Activated CD4-positive, alpha-beta T cell treated with anti-CD3 and anti-CD28 coated beads, Interleukin-2, amount 50 U/mL, for 4 hours (primary cell): ENCODE results near the gene EFHC1.

Experiments used
- DNase-seq, 2 experiments: peaks; one replicate each; pipeline ENCODE4 v3.0.0-alpha.2; 2020

Gene EFHC1

DNA sequence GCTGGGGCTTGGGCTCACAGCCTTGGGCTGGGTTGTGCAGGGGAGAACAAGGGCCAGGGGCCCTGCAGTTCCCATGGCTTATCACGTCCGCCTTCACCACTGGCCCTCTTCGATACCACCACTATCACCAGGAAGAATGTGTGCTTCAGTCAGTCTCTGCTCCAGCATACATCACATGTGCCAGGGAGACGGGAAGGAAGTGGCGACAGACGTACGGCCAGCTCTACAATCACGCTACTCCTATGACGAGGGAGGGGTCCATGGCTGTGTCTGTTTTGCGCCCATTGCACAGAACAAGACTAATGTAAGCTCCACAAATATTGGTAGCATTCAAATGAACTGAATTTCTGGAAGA lies 84.6 kb downstream of the EFHC1 start:
- DNase-seq: no peak

DNA sequence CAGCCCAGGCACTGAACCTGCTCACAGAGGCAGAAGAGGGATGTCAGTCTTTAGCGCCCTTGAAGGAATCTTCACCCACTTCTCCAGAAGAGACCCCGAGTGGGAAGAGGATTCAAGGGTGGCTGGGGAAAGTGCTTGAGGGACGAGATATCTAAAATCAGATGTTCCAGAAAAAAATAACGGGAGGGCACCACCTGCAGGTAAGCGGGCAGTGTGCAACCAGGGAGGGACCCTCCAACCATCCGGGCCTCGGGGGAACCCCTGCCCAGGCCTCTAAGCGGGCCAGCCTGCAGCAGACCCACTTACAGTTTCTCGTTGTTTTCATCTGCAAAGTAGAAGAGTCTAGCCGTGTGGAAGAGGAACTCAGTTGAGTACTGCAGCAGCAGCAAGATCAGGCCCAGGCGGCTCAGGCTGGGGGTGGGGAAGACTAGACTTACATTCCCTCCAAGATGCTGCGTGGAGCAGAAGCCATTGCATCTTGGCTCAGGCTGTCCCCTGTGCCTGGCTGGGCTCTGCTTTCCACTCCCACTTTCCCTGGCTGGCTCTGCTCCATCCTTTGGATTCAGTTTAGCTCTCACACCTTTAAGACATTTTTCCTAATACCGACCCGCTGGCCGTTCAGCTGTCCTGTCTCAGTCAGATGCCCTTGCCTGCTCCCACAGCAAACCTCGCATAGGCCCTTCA lies 85.7 kb downstream of the EFHC1 start:
- no peak for DNase-seq

DNA sequence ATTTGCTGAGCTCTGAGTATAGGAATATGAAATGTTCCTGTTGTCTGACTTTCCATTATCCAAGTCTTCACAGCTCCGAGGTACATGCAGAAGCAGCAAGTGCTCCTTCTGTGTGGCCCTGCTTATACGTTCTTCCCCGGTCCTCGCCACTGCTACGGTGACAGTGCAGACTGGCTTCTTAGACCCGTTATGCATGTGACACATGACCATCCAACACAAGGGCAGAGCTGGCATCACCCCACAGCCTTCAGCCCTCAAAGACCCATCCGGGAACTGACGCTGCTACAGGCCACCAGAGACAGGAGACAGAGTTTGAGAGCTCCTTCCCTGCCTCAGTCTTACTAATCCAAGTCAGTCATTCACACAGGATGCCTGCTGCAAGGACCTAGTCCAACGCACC lies 86.3 kb downstream of the EFHC1 start:
- DNase-seq: no peak

DNA sequence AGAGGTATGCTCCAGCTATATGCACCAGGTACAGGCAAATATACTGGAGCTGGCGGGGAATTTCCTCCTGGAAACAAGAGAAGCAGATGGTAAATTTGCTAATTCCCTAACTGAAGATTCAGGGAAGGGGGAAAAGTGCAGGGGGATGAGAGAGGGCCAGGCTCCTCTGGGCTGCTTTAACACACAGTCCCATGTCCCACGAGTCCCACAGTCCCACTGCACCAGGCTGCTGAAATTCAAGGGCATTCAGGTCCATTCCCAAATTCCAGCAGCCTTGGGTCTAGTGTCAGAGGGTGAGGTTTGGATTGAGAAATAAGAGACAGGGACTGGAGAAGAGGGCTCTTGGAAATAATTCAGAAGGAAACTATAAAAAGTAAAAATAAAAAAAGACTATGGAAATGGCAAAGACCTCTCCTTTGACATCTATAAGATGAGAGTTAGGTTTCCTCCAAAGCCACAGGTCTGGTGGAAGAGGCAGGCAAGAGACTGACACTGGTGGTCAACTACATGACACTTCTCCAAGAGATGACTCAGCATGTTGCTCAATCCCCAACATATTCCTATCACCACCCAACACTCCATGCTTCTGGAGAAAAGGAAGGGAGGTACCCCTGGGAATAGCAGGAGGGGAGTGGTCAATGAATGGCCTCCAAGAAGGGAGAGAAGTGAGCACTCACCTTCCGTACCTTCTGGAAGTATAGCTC lies 87.6 kb downstream of the EFHC1 start:
- no peak for DNase-seq

DNA sequence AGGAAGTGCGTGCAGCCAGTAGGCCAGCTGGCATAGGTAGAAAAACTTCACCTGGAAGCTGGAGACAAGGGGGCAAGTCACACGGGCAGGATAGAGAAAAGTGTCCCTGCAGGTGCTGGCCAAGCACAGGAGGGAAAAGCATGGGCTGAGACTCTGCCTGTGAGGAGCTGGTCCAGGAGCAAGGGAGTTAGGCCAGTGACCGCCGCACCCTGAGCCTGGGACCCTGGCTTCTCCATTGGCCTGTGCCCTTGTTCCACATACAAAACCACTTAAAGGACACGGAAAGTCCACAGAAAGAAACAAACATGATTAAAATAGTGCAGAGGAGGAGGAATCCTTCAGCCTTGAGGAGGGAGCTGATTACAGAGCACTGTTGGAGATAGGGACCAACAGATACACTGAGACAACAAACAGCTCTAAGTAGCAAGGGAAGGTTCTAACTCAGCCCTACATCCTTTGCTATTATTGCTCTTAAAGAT lies 88.2 kb downstream of the EFHC1 start:
- DNase-seq: no peak

DNA sequence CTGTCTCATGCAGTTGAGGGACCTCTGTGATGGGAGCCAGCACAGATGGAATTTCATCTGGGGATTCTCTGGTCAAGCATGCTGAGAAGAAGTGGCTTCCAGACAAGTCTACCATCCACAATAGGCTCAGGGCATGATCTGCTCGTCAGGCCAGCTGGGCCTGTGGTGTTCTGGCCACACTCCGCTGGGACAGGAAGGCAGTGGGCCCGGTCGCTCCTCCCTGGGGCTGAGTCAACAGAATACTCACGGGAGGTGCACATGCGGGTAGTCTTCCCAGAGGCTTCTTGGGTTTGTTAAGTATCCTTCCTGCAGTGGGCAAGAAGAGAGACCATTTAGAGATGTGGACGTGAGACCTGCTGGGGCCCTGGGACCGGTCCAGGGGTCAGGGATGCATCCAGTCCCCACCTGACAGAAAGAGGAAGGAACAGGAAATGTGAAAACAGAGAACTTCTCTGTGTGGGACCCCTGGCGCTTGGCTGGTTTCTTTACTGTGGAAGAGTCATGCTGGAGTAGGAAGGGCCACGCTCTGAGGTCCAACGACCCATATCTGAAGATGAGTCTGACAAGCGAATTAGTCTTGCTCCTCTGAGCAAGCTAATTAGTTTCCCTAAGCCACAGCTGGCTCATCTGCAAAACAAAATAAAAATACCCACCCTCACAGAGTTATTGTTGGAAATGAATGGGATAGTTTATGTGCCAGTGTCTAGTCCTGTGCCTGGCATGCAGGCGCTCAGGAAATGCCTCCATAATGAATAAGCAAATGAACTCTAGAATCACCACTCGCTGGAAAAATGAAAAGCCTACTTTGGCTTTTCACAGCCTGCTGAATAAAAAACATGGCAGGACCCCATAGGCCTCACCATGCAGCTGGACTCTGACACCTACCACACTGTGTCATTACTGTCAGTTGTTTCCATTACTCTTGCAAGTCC lies 89.4 kb downstream of the EFHC1 start:
- DNase-seq: no peak

DNA sequence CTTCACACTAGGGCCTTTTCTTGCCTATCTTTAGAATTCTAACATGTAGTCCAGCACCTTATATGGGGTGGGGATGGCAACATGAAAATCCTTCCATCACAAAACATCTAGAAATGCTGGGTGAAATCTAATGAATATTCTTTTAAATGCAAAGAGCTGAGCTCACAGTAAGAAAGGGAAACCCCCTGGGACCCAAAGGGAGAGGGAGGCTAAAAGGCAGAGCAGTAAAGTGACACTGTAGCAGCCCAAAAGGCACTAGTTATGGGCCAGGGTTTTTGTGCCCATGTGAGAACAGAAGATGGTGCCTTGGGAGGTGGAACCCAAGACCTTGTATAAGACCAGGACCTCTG lies 90.0 kb downstream of the EFHC1 start:
- no peak for DNase-seq

DNA sequence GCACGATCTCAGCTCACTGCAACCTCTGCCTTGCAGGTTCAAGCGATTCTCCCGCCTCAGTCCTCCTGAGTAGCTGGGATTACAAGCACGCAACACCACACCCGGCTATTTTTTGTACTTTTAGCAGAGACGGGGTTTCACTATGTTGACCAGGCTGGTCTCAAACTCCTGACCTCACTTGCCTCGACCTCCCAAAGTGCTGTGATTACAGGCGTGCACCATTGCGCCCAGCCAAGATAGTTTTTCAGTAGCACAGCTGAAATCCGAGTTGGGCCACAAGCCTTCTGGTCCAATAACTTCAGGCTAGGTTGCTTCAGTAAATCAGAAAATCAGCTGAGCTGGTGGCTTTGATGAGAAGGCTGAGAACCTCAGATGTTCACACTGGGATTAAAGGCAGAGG lies 91.0 kb downstream of the EFHC1 start:
- DNase-seq: no peak

DNA sequence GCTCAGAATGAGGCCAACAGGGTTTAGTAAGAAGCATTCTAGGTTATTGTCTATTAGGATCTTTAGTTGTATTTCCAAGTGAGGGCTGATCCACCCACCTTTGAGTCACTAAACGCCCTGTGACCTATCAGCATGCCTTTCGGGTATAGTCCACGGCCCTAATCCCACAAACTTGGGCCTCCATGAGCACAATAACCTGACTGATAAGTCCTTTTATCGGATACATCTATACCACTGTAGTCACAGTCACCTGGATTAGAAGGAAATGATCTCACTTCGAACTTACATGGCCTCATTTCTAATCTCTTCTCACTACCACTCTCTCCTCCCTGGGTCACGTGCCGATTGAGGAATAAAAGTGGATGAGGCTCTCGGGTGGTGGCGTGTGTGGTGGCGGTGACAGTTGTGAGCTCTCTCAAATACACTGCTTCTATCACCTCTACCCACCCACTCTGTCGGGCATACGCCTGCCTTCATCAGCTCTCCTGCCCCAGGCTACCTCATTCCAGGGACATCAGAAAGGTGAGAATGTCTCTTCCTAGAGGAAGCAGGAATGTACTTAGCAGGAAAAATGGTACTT lies 91.5 kb downstream of the EFHC1 start:
- DNase-seq: no peak

DNA sequence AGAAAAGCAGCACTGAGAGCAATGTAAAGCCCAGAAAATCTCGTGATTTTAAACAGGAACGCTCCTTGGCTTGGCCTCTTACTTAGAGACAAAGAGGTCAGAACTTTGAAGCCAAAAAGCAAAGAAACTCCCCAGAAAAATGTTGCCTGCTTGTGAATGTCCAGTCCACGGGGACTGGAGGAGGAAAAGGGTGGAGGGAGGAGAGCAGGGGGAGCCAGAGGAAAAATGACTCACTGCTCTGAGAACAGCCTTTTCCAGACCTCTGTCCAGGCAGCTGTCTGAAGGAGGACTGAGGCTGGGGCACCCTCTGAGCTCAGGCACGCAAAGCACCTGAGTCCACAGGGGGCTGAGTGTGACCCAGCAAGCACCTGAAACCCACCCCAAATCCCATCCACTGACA lies 92.1 kb downstream of the EFHC1 start:
- DNase-seq: no peak

DNA sequence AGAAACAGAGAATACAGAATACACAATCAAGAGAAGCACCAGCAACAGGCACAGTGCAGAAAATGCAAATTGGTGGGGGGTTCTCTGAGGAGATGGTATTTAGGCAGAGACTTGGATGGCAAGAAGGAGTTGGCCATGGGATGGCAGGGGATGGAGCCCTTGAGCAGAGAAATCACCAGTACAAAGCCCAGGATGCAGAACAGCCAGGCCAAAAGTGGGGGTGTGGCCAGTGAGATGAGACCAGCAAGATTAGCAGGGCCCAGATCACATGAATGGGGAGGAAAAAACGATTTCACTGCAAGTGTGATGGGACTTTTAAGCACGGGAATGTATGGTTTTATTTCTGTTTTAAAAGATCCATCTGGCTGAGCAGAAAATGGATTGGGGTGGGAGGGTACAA lies 93.3 kb downstream of the EFHC1 start:
- no peak for DNase-seq

DNA sequence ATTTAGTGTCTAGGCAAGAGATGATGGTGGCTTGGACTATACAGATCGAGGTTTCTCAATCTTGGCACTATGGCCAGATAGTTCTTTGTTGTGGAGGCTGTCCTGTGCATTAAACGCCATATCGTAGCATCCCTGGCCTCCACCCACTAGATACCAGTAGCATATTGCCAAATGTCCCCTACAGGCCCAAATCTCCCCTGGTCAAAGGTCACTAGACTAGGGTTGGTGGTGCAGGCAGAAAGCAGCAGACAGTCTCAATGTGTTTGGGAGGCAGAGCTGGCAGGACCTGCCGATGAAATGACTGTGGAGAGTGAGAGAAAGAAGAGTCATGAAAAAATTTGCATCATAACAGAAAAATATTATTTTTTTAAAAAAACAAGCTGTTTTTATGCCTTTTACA lies 93.8 kb downstream of the EFHC1 start:
- no peak for DNase-seq

DNA sequence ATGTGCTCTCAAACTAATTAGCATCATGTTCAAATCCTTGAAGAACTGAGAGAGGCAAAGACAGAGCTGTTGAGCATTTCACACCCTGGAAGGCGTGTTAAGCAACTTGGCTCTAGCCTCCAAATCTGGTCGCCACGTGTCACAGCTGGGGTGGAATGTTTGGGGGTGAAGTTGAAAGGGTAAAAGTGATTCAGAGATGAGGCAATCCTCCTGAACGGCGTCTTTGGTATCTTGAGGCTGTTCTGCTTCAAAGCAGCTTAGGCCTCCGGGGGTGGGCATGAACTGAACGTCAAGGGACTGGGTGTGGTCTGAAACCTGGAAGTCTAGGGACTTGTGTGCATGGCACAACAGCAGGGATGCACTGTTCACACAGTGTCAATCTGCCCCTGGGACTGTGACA lies 94.4 kb downstream of the EFHC1 start:
- DNase-seq: no peak

DNA sequence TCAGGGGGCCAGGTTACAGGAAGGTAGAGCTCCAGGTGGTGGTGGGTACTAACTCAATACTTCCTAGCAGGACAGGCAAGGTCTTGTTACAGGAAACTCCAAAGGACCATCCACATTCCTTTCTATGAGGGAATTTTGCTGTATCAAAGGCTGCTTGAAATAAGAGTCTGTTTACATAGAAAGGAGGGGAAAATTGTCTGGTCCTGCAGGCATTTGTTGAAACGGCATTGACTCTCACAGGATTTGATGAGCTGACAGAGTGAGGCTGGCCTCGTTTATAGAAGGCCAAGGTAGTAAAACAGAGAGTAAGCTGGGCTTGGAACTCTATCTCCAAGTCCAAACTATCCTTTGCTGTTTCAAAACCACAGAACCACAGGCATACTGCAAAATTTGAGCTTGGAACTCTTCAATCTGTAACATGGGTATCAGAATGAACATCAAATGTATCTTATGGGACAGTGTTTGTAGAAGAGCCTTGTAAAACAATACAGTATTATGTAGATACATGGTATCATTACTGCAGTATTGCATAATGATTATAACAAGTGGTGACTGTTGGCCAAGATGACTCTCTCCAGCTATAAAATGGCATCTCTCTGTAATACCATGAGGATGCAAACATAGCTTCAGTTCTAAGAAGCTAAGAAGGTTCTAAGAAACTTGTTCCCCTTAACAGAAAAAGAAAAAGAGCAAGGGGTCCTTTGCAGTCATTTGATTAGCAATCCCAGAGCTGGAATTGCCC lies 95.2 kb downstream of the EFHC1 start:
- DNase-seq: no peak

DNA sequence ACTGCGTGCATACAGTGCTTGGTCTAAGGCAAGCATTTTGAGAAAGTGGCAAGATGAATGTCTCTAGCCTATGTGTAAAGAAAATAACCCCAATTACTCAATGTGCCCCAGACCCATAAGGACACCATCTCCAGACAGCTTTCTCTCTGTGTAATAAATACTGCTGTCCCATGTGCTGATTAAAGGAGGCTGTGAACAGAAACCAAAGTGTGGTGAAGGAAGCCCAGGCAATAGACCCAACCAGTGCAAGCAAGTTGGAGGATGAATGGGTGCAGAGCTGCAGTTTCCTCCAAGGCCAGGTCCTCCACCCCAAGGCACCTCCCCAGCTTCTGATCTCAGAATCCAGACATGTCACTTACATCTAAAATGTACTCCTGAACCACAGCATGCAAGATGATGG lies 96.1 kb downstream of the EFHC1 start:
- no peak for DNase-seq

DNA sequence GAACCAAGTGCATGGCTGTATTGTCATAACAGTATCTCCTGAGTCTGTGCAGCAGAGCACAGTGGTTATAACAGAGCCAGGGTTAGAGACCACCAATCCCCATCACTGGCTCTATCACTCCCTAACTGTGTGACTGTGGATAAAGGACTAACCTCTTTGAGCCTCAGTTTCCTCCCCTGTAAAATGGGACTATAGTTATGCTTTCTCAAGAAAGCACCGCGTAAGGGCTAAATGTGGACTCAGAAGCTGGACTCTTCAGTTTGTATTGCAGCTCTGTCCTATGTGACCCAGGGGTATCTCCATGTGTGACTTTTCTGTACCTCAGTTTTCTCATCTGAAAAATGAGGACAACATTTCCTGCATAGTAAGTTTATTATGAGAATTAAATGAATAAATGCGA lies 96.8 kb downstream of the EFHC1 start:
- DNase-seq: no peak

DNA sequence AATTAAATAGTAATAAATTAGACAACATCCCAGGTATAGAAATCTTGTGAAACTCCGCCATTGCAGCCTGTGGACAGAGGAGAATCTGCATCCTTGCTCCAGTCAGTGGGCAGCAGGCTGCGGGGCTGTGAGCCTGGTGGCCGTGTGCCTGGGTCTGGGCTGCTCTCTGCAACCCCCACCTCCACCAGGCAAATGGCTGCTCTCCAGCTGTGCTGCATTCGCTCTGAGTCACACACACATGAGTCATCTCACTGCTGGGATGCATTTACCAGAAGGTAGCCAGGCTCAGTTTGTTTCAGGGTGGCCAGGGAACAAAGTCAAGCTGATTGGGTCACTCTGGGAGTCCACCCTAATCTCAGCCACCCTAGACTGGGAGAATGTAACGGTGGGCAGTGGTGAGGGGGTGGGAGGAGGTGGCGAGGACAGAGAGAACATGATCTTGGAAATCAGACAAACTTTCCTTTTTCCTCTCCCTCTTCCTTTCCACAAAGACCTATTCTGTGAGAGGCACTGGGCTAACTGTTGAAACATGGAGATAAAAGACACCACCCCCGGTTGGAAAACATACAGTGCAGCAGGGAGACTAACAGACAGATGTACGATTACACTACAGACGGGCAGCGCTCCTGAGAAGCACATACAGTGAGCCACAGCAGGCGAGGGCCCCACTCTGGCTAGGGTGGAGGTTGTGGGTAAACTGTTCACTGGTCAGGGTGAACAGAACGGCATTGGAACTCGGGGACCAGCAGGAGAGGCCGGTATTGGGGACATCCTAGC lies 97.5 kb downstream of the EFHC1 start:
- DNase-seq: no peak

DNA sequence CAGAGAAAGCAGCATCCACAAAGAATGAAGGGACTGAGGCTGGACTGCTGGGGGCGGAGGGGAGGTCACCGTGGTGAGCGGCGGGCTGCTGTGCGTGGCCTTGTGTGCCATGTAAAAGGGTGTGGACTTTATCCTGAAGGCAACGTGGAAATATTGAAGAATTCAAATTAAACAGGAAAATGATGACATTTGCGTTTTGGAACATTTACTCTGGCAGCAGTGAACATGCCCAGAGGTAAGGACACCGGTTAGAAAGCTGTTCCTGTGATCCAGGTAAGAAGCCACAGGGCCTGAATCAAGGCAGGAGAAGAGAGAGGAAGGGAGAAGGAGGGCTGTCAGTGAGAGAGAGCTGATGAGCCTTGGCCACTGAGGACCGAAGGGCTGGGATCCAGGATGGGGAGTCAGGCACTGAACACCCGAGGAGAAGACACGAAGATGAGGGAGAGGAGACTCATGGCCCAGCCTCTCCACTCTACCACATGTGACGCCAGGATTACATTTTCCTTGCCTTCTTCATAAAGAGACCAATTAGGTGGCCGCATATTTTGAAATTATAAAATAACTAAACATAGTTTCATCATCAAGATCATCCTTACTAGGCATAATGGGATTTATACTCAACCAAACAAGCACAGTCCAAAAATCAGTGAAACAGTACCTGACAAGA lies 98.3 kb downstream of the EFHC1 start:
- no peak for DNase-seq

DNA sequence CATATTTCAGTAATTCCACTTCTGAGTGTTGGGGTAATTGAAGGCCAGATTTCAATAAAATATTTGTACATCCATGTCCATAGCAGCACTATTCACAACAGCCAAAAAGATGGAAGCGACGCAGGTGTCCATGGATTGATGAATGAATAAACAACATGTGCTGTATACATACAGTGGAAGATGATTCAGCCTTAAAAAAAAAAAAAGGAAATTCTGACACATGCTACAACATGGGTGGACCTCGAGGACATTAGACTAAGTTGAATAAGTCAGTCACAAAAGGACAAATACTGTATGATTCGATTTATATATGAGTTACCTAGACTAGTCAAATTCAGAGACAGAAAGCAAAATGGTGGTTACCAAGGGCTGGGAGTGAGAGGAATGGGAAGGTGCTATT lies 99.5 kb downstream of the EFHC1 start:
- no peak for DNase-seq

DNA sequence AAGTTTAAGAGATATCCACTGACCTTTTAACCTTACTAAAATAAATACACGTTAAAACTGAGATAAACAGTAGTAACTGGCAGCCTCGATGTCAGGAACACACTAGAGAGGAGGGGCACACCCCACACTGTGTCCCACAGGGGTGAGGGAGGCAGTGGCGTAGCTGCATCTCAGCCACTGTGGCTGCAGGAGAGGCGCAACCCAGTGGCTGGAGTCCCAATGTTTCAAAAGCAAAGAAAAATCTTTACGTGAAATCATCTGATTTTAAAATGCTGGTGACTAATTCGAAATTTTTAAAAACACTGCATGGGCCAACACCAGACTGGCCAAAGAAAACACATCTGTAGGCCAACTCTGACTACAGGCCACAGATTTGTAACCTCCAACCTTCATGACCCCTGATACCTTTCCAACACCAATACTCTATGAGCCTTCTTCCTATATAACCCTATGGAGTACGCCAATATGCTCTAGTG lies 102.0 kb downstream of the EFHC1 start:
- DNase-seq: no peak

DNA sequence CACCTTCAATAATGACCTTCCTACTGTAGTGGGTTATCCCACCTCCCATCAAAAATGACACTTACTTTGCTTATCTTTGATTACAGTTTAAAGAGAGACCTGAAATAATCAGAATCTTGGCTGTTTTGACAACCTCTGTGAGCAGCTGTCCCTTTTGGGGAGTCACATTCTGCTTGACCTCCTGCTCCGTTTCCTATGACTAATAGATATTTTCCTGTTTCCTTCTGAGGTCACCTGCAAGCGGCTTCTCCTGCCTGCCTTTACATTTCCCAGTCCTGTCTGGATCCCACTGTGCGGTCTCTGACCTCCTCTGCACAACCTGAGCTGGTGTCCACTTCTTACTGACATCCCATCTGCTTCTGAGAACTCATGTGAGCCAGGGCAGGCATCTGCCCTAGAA lies 102.5 kb downstream of the EFHC1 start:
- no peak for DNase-seq
